Embryonic facial prominence (tissue), 1 donor: Measurements from ENCODE around the gene HOXA2.

Experiments used
- DNase-seq: peaks from one replicate; pipeline ENCODE4 v3.0.0-alpha.2; 2016; ENCODE audit errors: extremely low spot score

The HOXA2 gene

DNA sequence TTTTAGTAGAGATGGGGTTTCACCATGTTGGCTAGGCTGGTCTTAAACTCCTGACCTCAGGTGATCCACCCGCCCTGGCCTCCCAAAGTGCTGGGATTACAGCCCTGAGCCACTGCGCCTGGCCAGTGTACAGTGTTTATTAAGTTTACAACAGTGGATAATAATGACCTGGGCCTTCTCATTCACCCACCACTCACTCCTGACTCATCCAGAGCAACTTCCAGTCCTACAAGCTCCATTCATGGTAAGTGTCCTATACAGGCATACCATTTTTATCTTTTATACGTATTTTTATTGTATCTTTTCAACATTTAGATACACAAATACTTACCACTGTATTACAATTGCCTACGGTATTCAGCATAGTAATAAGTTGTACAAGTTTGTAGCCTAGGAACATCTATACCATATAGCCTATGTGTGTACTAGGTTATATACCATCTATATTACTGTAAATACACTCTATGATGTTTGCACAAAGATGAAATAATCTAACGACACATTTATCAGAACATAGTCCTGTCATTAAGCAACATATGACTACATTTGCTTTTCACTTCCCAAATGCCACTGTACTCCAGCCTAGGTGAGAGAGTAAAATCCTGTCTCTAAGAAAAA, 23.8 kb downstream of the HOXA2 start:
- no peak for DNase-seq

DNA sequence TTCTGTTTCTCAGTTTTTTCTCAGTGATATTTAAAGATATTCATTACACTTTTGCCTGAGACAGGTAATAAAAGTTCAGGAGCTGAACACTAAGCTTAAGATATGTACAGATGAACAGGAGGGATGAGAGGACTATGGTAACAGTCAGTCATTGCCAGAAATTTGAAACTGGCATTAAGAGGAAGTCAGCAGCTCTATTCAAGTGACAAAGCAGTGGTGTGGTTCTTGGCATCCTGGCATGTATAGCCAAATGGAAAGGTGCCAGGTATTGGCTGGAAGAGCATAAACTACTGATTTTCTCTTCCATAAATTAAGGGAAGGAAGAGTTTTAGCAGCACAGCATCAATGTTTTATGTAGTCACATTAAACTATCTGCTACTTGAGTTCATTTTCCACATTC, 29.4 kb downstream of the HOXA2 start:
- DNase-seq = no peak

DNA sequence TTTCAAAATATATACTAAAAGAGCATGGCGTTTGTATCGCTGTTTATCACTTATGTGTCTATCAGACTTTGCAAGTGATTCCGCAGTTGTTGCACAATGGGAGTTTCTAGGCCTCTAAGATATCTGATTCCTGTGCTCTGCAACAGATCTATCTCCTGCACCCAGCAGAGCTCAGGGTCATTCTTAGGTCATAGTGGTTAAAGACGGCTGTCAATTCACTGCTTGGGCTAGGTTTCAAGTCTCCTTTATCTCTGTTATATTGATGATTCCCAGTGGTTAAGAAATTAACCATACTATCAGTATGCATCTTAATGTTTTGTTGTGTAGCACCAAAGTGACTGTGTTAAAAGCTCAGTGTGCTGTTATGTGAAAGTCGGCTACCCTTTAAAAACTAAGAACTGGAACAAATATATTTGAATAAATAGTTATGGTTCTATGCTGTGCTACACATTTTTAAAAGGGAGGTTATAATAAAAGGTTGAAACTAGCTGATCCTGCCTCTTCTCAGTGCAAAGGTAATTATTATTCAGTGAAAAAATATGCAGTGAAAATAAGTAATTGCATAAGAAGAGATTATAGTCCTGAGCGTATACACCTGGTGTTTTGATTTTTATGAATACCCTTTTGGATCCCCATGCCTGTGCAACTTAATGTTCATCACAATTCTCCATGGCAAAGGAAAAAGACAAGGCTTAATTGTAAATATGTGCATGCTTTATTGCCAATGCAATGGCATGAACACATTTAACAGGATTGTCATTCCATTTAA, 30.7 kb downstream of the HOXA2 start:
- no peak for DNase-seq

DNA sequence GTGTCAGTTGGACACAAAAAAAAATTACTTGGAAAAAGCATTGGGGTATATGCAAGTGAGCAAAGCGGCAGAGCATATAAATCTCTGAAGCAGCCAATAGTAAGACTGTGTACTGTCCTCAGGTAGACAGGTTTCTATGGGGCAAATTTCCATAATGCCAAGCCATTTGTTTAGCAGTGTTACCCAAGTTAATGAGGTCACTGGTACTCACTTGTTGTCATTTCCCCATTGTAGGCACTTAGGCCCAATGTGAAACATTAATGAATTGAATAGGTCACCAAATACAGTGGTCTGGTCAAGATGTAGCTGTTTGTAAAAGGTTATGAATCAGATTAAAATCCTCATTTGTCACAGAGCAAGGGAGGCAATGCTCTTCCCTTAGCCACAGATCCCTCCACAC, 34.2 kb downstream of the HOXA2 start:
- DNase-seq = no peak

DNA sequence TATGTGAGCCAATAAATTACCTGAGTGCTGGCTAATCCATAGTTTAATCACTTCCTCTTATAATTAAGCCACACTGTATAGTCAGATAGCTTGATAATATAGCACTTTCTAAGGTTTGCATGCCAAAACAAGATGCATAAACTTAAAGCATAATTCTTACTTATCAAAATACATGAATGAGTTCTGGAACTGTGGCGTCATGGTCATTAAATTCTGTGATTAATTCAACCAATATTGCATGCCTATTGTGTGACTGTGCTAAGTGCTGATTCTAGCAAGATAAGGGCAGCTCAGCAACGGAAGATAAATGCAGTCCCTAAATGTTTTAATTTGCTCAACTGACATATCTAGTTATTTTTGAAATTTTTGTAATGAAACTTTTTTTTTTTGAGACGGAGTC, 36.3 kb downstream of the HOXA2 start:
- no peak for DNase-seq

DNA sequence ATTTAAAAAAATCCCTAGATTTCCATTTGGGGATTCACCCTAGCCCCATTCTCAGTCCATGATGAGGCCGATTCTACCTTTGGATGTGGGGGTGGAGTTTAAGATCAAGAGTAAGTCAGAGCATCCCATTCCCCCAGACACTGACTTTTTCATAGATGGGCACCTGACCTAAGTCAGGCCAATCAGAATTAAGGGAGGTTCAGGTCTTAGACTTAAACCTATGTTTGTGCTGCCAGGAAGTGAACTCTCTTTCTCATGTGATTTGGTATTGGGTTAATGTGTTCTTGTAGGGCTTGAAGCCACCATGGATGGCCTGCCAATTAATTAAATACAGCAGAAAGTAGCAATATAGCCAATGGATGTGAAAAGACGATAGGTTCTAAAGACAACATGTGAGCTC, 36.8 kb downstream of the HOXA2 start:
- DNase-seq = no peak

DNA sequence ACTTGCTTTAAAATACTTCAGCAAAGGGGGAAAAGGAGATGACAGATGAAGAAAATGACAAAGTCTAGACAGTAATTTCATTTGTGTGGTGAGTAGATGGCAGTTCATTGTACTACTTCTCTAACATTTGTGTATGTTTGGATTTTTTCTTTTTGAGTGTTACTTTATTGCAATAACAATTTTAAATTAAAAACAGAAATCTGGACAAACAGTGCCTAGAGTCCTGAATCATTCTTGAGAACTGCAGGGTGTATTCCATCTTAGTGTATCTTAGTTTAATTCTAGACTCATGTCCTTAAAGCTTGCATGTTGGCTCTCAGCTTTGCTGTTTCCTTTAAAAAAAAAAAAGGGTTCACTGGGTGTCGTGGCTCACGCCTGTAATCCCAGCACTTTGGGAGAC, 37.8 kb downstream of the HOXA2 start:
- DNase-seq = no peak

DNA sequence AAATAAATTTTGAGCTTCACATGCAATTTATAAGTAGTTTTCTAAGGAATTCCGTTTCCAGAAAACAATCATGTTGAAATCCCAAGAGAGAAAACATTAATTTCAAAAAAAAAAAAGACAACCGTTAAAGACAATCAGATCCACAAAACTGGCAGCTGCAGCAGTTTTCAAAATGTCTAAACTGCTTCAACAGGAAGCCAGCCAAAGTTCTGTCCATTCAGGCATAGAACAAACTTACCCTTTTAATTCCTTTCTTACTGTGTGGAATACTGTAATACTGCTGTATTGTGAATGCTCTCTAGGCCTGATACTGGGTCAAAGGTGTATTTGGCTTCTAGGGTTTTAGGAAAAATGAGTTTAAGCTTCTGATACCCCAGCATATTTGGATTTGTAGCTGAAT, 38.3 kb downstream of the HOXA2 start:
- DNase-seq = no peak

DNA sequence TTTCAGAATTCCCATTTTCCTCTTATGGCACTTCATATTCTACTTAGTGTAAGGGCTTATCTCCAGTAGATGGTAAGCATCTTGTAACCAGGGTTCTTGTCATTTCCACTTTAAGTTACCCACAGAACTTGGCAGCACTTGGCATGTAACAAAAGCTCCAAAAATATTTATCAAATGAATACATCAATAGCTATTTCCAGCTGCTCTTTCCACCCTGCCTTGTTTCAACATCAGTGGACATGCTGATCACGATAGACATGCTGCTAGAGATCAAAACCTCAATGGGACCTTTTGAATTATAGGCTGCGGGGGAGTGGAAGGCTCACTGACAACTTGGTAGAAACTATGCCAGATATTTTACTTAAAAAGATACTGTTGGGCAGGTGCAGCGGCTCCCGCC, 39.5 kb downstream of the HOXA2 start:
- no peak for DNase-seq

DNA sequence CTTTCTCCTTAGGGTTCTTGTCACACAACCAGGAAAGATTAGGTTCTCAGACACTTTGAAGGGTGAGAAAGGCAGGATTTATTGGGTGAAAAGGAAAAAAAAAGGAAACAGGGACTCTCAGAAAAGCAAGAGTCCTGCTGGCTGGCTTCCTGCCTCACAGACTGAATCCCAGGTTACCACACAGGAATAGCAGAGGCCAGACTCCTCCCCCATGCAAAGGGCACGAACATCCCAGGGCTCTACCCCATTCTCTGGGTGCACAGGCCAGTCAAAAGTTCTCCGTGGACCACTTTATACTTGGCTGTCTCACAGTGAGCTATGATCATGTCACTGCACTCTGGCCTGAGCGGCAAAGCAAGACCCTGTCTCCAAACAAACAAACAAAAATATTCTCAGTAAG, 49.3 kb downstream of the HOXA2 start:
- DNase-seq = no peak

DNA sequence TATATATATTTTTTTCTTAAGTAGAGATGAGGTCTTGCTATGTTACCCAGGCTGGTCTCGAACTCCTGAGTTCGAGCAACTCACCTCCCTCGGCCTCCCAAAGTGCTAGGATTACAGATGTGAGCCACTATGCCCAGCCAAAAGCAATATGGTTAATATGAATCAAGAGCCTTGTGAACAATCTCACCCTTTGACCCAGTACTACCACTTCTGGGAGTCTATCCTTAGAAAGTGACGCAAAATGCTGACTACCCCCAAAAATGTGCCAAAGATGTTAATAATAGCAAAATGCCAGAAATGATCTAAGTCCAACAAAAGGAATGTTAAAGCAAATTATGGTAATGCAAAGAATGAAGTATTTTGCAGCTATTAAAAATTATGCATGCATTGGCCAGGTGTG, 51.0 kb downstream of the HOXA2 start:
- no peak for DNase-seq
